Endothelial cell of umbilical vein (primary cell): Measurements from ENCODE around the gene PRSS36. TPM values are rescaled to one million over a fixed set of nuclear protein-coding genes. Genes with fewer than 3 reads are reported as not detected.
A peak's percentile ranks its signal among the peaks of the same experiment; 100 is the strongest.

Source experiments
- BruUV-seq: library from RNA; stranded (reverse); fragments of 400-500 nt; replicated peaks from 2 replicates; lab custom pipeline; 2021; lab: Mats Ljungman, UMichigan
- CTCF ChIA-PET: fragments of 300-600, 350-600 bp; sonication (Branson Sonifier 250); formaldehyde crosslinking; loops from one replicate; lab custom pipeline; 2021; ENCODE audit warnings: antibody characterized with exemption, inconsistent platforms; lab: Charles Lee
- POLR2A ChIA-PET: fragments of 300-600, 350-600 bp; sonication (Branson Sonifier 250); formaldehyde crosslinking; loops from one replicate; lab custom pipeline; 2021; ENCODE audit warnings: antibody characterized with exemption, inconsistent platforms; lab: Charles Lee
- DNase-seq: peaks from one replicate; pipeline ENCODE4 v3.0.0-alpha.2; 2011; ENCODE audit warnings: low read depth, low spot score
- FAIRE-seq: peaks from 2 replicates; lab custom pipeline; 2011; peaks lifted over from hg19 to GRCh38; lab: Jason Lieb, UNC
- H2AFZ ChIP-seq: 2 replicates; pipeline ENCODE4 v1.6.0; 2012; ENCODE audit warnings: low read depth, low read length, control low read depth, inconsistent platforms
- H3K27ac ChIP-seq: 2 replicates; pipeline ENCODE4 v1.5.1; 2011; ENCODE audit warnings: low read depth, mild to moderate bottlenecking, control low read depth, low read length, moderate library complexity; ENCODE audit not compliant: insufficient read depth
- H3K27me3 ChIP-seq, 2 experiments: 2 replicates each; pipeline versions ENCODE4 v1.6.0 to v1.6.1; 2011; ENCODE audit warnings: low read length in 2 of 2, mixed read lengths in 1 of 2; ENCODE audit not compliant: control insufficient read depth in 2 of 2, insufficient read depth in 2 of 2
- H3K36me3 ChIP-seq, 2 experiments: 2 replicates in 1 of 2; 3 replicates in 1 of 2; pipeline ENCODE4 v1.5.1; 2011; ENCODE audit warnings: low read length in 2 of 2, mild to moderate bottlenecking in 1 of 2, moderate library complexity in 1 of 2; ENCODE audit not compliant: control insufficient read depth in 2 of 2, insufficient read depth in 2 of 2; ENCODE audit errors: extremely low read depth in 1 of 2
- H3K4me1 ChIP-seq: 3 replicates; pipeline ENCODE4 v1.5.1; 2011; ENCODE audit warnings: mild to moderate bottlenecking, low read length; ENCODE audit not compliant: control insufficient read depth, insufficient read depth; ENCODE audit errors: extremely low read depth
- H3K4me2 ChIP-seq: 2 replicates; pipeline ENCODE4 v1.6.1; 2011; ENCODE audit warnings: low read length, control low read depth, mixed read lengths; ENCODE audit not compliant: insufficient read depth
- H3K4me3 ChIP-seq, 3 experiments: fragments of 200-600 bp in 1 of 3; sonication (generic), shearing (Covaris generic) in 1 of 3; replicated peaks in 1 of 3; 2 replicates each; pipeline ENCODE4 v1.5.1; 2011 to 2016; ENCODE audit warnings: control low read depth in 3 of 3, low read length in 3 of 3, mild to moderate bottlenecking in 2 of 3, inconsistent platforms in 1 of 3, low read depth in 1 of 3, moderate library complexity in 1 of 3; ENCODE audit not compliant: insufficient read depth in 1 of 3
- H3K79me2 ChIP-seq: 2 replicates; pipeline ENCODE4 v1.6.0; 2012; ENCODE audit warnings: low read length, inconsistent platforms; ENCODE audit not compliant: control insufficient read depth, insufficient read depth
- H3K9ac ChIP-seq: replicated peaks from 2 replicates; pipeline ENCODE3; 2011; ENCODE audit warnings: low read length, control low read depth; ENCODE audit not compliant: insufficient read depth; ENCODE audit errors: extremely low read depth
- H3K9me1 ChIP-seq: replicated peaks from 3 replicates; pipeline ENCODE4 v1.6.0; 2011; ENCODE audit warnings: mild to moderate bottlenecking, low read length; ENCODE audit not compliant: control insufficient read depth, insufficient read depth; ENCODE audit errors: extremely low read depth
- H3K9me3 ChIP-seq: replicated peaks from 2 replicates; pipeline ENCODE4 v1.5.1; 2012; ENCODE audit warnings: low read length, inconsistent platforms; ENCODE audit not compliant: control insufficient read depth, insufficient read depth
- H4K20me1 ChIP-seq: replicated peaks from 2 replicates; pipeline ENCODE3; 2011; ENCODE audit warnings: mild to moderate bottlenecking, low read length; ENCODE audit not compliant: control insufficient read depth, insufficient read depth; ENCODE audit errors: extremely low read depth
- CTCF ChIP-seq, 2 donors: IDR thresholded peaks; 1 replicate in 1 of 2; 2 replicates in 1 of 2; pipeline ENCODE4 v1.5.1; 2011; ENCODE audit warnings: low read length in 2 of 2, mild to moderate bottlenecking in 2 of 2, moderate library complexity in 2 of 2, control low read depth in 1 of 2, inconsistent platforms in 1 of 2, low read depth in 1 of 2; ENCODE audit not compliant: insufficient read depth in 1 of 2; ENCODE audit errors: extremely low read depth in 1 of 2
- EZH2 ChIP-seq: IDR thresholded peaks from 2 replicates; pipeline ENCODE4 v1.6.1; 2012; ENCODE audit warnings: borderline replicate concordance, low read depth, mild to moderate bottlenecking, moderate library complexity, low read length, inconsistent platforms; ENCODE audit not compliant: severe bottlenecking
- FOS ChIP-seq: IDR thresholded peaks from 2 replicates; pipeline ENCODE4 v1.6.1; 2011; ENCODE audit warnings: mild to moderate bottlenecking, low read length, moderate library complexity, borderline replicate concordance; ENCODE audit not compliant: insufficient read depth
- GATA2 ChIP-seq: IDR thresholded peaks from 2 replicates; pipeline ENCODE4 v1.7.0; 2011; ENCODE audit warnings: low read depth, mild to moderate bottlenecking, moderate library complexity, mixed read lengths, low read length; ENCODE audit not compliant: insufficient read length, insufficient read depth
- JUN ChIP-seq: IDR thresholded peaks from 2 replicates; pipeline ENCODE4 v1.6.1; 2011; ENCODE audit warnings: borderline replicate concordance, low read depth; ENCODE audit not compliant: insufficient read length, insufficient read depth
- MAX ChIP-seq: IDR thresholded peaks from 2 replicates; pipeline ENCODE4 v1.6.1; 2011; ENCODE audit not compliant: insufficient read depth, insufficient read length
- MYC ChIP-seq: IDR thresholded peaks from one replicate; pipeline ENCODE4 v1.6.1; 2011; ENCODE audit warnings: mild to moderate bottlenecking, low read depth, low read length
- POLR2A ChIP-seq: IDR thresholded peaks from 2 replicates; pipeline ENCODE4 v1.6.1; 2012; ENCODE audit warnings: low read depth, mild to moderate bottlenecking, control low read depth, low read length
- POLR2AphosphoS5 ChIP-seq: IDR thresholded peaks from 2 replicates; pipeline ENCODE4 v1.6.1; 2012; ENCODE audit warnings: low read depth, mild to moderate bottlenecking, control low read depth, low read length, moderate library complexity; ENCODE audit not compliant: insufficient read depth
- dilution Hi-C: fragments of 300-500 bp; cut with MboI; formaldehyde crosslinking; loops from one replicate; pipeline ENCODE4 v1.15.0; 2019; ENCODE audit warnings: low sequenced_read_pairs; ENCODE audit not compliant: extremely low pct_ligation_motif_present
- intact Hi-C: fragments of 100-400 bp; cut with micrococcal nuclease; formaldehyde crosslinking; loops from one replicate; pipeline ENCODE4 v1.10.0; 2022
- polyA plus RNA-seq, 4 experiments: library from polyadenylated mRNA; depleted of rRNA in 3 of 4; stranded (reverse) in 3 of 4; unstranded in 1 of 4; fragments of >200 nt; gene quantifications; 2 replicates each; pipeline versions ENCODE4 v1.2.1 to v1.2.3, GENCODE V29; 2011 to 2012; ENCODE audit warnings: missing spikeins in 1 of 4
- total RNA-seq: library from RNA; stranded (reverse); gene quantifications from 2 replicates; pipeline ENCODE4 v1.2.3, GENCODE V29; 2021

Gene PRSS36
- total and polyA plus RNA-seq, 2 donors (not counting 3 experiments of a cell fraction or from before 2014, with no cell fraction given) = 0.57 TPM; not detected in 1

GRCh38 chr16:31148281-31148728, 1.6 kb downstream of the PRSS36 start:
- Histone ChIP-seq H3K9me3 (no peaks in the 10 kb centered on the region), H3K9ac (no peak overlapping the region), H3K4me3 (no peak overlapping the region), H3K27ac (no peak overlapping the region), H2AFZ (peak overlapping the region; percentile 19), H3K36me3 (no peaks in the 10 kb centered on the region), H3K27me3 (peaks cover 15 to 25% of the 10 kb centered on the region in 2 experiments), H4K20me1 (no peaks in the 10 kb centered on the region), H3K4me2 (no peak overlapping the region), H3K9me1 (no peaks in the 10 kb centered on the region), H3K4me1 (no peaks in the 10 kb centered on the region), H3K79me2 (no peaks in the 10 kb centered on the region)
- FAIRE-seq (no peak), DNase-seq (no peak)
- BruUV-seq = no TSS peak
- ChIA-PET CTCF (interaction anchor here (0.9 kb wide), 1 partner anchor 234 kb away, joined by 3 read pairs; no protein-coding TSS in a partner anchor), POLR2A (interaction anchor here (0.5 kb wide), 1 partner anchor 36 kb away, joined by 3 read pairs; no protein-coding TSS in a partner anchor)
- dilution Hi-C loops (no loop called here), intact Hi-C loops (no loop called here)
- no peak for TF ChIP-seq MAX
- TF ChIP-seq CTCF (IDR thresholded peaks at IDR 0.05; ENCODE audit: extremely low read depth in 1 of 2, insufficient read depth in 1 of 2, low read depth in 1 of 2, low read length in 2 of 2) = no peak
- no peak for TF ChIP-seq POLR2A
- no peak for TF ChIP-seq POLR2AphosphoS5
- no peak for TF ChIP-seq JUN
- no peak for TF ChIP-seq MYC
- TF ChIP-seq GATA2 = no peak
- no peak for TF ChIP-seq EZH2
- TF ChIP-seq FOS = no peak
